ENCODE measurements around the gene LRMDA. TPM values are rescaled to one million over a fixed set of nuclear protein-coding genes. Genes with fewer than 3 reads are reported as not detected.

The LRMDA gene
- total and polyA plus RNA-seq, 2 of the 8 experiments (the other 6 are each of a cell fraction or from before 2014, with no cell fraction given) = 0.86 to 2.8 TPM

DNA sequence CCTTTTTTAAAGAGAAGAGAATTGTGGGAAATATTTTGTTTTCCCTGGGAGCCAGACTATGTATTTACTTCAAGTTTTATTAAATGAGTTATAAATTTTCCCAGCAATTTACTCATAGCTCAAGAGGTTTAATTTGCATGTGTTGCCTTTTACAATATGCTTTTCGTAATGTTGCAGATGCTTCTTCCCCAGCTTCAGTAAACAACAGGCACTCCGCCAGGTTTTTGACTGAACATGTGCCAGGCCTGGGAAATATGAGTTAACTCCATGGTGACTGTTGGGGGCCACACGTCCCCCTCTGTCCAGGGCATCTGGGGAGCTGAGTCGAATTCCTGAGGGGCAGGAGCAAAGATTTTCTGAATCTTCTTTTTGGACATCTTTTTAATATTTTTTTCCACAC, 545.7 kb downstream of the LRMDA start:
- WGBS, 2 experiments (ENCODE audit: extremely low coverage in 1 of 2, insufficient coverage in 1 of 2, insufficient read length in 1 of 2, insufficient replicate concordance in 2 of 2, low coverage in 1 of 2, low lambda C conversion rate in 2 of 2, missing lambda C conversion rate in 1 of 2) = 76% methylated on average over 4 of the region's 4 CpGs; no CpG with 5 or more reads in 1 of the 2 experiments
- Histone ChIP-seq H4K91ac (replicated peaks; ENCODE audit: insufficient read length, low read length) (no peak overlapping the region), H3K79me2 (ENCODE audit: control insufficient read depth in 1 of 2, insufficient read depth in 2 of 2, low read length in 2 of 2) (no peaks in the 10 kb centered on the region), H2BK20ac (ENCODE audit: low read length) (no peak overlapping the region), H3K9ac (replicated peaks in 1 of 4; ENCODE audit: extremely low read depth in 1 of 4, low read depth in 3 of 4, low read length in 3 of 4) (no peak overlapping the region), H3K9me3 (ENCODE audit: insufficient read depth in 2 of 2, low read depth in 1 of 2, low read length in 1 of 2) (no peaks in the 10 kb centered on the region), H2BK120ac (replicated peaks; ENCODE audit: low read depth, low read length) (no peak overlapping the region), H3K4me2 (ENCODE audit: insufficient read depth in 1 of 2, low read depth in 2 of 2, low read length in 2 of 2) (no peak overlapping the region), H4K8ac (ENCODE audit: extremely low read depth, insufficient read depth, low read length) (no peak overlapping the region), H4K20me1 (replicated peaks in 1 of 2; ENCODE audit: control insufficient read depth in 1 of 2, insufficient read depth in 2 of 2, low read length in 2 of 2) (no peaks in the 10 kb centered on the region), H3K4ac (replicated peaks; ENCODE audit: insufficient read length, low read depth, low read length) (no peak overlapping the region), H4K5ac (ENCODE audit: insufficient read length, low read depth, low read length) (no peak overlapping the region), H3K79me1 (ENCODE audit: low read depth, low read length) (no peaks in the 10 kb centered on the region), H3K27ac (ENCODE audit: low read depth, low read length) (no peak overlapping the region), H3K23me2 (ENCODE audit: low read depth, low read length) (no peaks in the 10 kb centered on the region), H3K4me3 (ENCODE audit: extremely low read depth in 1 of 4, insufficient read depth in 2 of 4, low read depth in 3 of 4, low read length in 4 of 4) (no peak overlapping the region), H3K56ac (replicated peaks; ENCODE audit: insufficient read length, low read depth, low read length) (no peak overlapping the region), H3K36me3 (ENCODE audit: control insufficient read depth in 2 of 4, insufficient read depth in 4 of 4, low read length in 3 of 4) (no peaks in the 10 kb centered on the region), H2BK15ac (ENCODE audit: low read length) (no peak overlapping the region), H2AFZ (ENCODE audit: low read length) (no peak overlapping the region), H3K14ac (ENCODE audit: insufficient read length) (no peak overlapping the region), H2BK12ac (ENCODE audit: low read depth, low read length) (no peak overlapping the region), H3K4me1 (replicated peaks in 1 of 4; ENCODE audit: control insufficient read depth in 3 of 4, insufficient read depth in 4 of 4, low read length in 3 of 4) (peaks cover 0 to 3% (median 0%) of the 10 kb centered on the region in 4 experiments; a peak in 1 of 7 replicates), H3K18ac (ENCODE audit: extremely low read depth, low read length) (no peak overlapping the region), H2AK5ac (ENCODE audit: low read depth, low read length) (no peak overlapping the region), H2BK5ac (ENCODE audit: low read depth, low read length) (no peak overlapping the region), H3K23ac (ENCODE audit: insufficient read length) (no peak overlapping the region), H3K27me3 (replicated peaks in 1 of 4; ENCODE audit: control insufficient read depth in 3 of 4, extremely low read depth in 1 of 4, insufficient read depth in 3 of 4, low read length in 3 of 4) (no peaks in the 10 kb centered on the region)
- FAIRE-seq (no peak), DNase-seq (ENCODE audit: low read depth in 1 of 2, low spot score in 2 of 2) (no peak)
- TF ChIP-seq, protein P1, sequence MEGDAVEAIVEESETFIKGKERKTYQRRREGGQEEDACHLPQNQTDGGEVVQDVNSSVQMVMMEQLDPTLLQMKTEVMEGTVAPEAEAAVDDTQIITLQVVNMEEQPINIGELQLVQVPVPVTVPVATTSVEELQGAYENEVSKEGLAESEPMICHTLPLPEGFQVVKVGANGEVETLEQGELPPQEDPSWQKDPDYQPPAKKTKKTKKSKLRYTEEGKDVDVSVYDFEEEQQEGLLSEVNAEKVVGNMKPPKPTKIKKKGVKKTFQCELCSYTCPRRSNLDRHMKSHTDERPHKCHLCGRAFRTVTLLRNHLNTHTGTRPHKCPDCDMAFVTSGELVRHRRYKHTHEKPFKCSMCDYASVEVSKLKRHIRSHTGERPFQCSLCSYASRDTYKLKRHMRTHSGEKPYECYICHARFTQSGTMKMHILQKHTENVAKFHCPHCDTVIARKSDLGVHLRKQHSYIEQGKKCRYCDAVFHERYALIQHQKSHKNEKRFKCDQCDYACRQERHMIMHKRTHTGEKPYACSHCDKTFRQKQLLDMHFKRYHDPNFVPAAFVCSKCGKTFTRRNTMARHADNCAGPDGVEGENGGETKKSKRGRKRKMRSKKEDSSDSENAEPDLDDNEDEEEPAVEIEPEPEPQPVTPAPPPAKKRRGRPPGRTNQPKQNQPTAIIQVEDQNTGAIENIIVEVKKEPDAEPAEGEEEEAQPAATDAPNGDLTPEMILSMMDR (IDR thresholded peaks at IDR 0.05; ENCODE audit: control extremely low read depth in 1 of 3, insufficient read depth in 1 of 3, low read depth in 1 of 3, low read length in 3 of 3) = no peak
- no peak for TF ChIP-seq KDM1A (IDR thresholded peaks at IDR 0.05; ENCODE audit: borderline replicate concordance, low read length)
- TF ChIP-seq POU5F1 (IDR thresholded peaks at IDR 0.05; ENCODE audit: low read depth, low read length) = no peak
- TF ChIP-seq SP1 (IDR thresholded peaks at IDR 0.05; ENCODE audit: low read depth, low read length) = no peak
- TF ChIP-seq ZNF274 (IDR thresholded peaks at IDR 0.05; ENCODE audit: borderline replicate concordance, extremely low read depth, low read length) = no peak
- no peak for TF ChIP-seq SRF (IDR thresholded peaks at IDR 0.05; ENCODE audit: low read depth, low read length)
- TF ChIP-seq TAF1 (IDR thresholded peaks at IDR 0.05; ENCODE audit: low read depth, low read length) = no peak
- TF ChIP-seq BCL11A (IDR thresholded peaks at IDR 0.05; ENCODE audit: low read depth in 2 of 2, low read length in 2 of 2) = no peak
- TF ChIP-seq HDAC2 (IDR thresholded peaks at IDR 0.05; ENCODE audit: borderline replicate concordance in 1 of 2, low read depth in 2 of 2, low read length in 2 of 2) = no peak
- CTCF ChIA-PET (ENCODE audit: partially characterized antibody) = interaction anchor here (0.6 to 0.9 kb wide), 4 partner anchors 35 to 325 kb away, joined by 3 to 4 read pairs (median 3); no protein-coding TSS in a partner anchor
- POLR2A ChIA-PET (ENCODE audit: partially characterized antibody) = no interaction called here
